Measurements from ENCODE around the gene C10orf143. TPM values are rescaled to one million over a fixed set of nuclear protein-coding genes. Genes with fewer than 3 reads are reported as not detected.

Gene C10orf143
- total RNA-seq, 3 donors from 2014 or later (not counting 1 experiment from before 2014, with no cell fraction given), result 7.1 to 10.9 (median 8.2) TPM

DNA sequence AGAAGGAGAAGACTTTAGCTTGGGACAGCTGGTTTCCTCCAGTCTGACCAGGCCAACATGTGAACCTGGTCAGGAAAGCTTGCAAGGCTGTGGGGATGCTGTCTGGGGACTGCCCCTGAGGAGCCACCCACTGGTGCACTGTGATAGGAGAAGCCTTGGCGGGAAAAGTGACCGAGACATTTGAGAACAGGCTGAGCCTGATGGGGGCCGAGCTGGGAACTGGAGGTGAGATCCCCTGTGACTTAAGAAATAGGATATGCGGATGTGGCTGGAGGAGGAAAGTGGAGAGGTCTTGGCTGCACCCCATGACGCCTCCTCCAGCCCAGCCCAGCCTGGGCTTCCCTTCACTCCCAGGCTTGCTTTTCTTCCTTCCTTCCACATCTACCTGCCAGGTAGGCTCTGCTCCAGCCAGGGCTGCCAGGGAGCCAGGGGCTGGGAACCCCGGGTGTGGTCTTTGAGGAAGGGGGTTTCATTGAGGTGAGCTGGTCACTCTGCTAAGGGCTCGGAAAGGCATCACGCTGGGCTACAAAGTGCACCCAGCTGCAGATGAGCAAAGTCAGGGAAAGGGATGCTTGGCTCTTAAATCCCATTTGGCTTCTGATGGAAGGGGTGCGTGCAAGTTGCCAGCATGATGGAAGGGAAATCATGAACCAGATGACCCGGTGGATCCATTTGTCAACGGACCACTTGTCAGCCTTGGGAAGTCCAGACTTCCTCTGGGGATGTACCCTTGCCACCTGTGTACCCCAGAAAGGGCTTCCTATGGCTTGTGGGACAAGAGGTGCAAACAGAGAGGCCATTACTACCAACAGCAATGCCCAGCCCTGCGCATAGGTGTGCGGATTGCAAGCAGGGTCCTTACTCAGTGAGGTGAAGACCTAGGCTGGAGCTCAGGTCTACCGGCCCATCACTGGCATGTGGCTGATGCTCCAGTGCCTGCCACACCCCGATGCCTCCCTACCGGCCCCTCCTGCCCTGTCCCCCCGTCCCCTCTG, 66.3 kb downstream of the C10orf143 start:
- Histone ChIP-seq H3K4me3 (ENCODE audit: low read length) (no peak overlapping the region), H3K27ac (ENCODE audit: low read length) (no peak overlapping the region), H3K4me1 (ENCODE audit: control insufficient read depth, insufficient read depth, low read length) (no peaks in the 10 kb centered on the region), H3K27me3 (ENCODE audit: control insufficient read depth, insufficient read depth, low read length) (no peaks in the 10 kb centered on the region), H3K9me3 (ENCODE audit: control insufficient read depth, insufficient read depth, low read length) (no peaks in the 10 kb centered on the region), H3K36me3 (ENCODE audit: control insufficient read depth, insufficient read depth, low read length) (no peaks in the 10 kb centered on the region)
- TF ChIP-seq CTCF (IDR thresholded peaks at IDR 0.05), result no peak
- Mint-ChIP-seq H3K27ac (no peak overlapping the region), H3K4me1 (no peaks in the 10 kb centered on the region), H3K36me3 (no peaks in the 10 kb centered on the region), H3K27me3 (ENCODE audit: low read depth in 2 of 2) (peaks cover 2 to 20% of the 10 kb centered on the region in 2 donors), H3K9me3 (no peaks in the 10 kb centered on the region), H3K4me3 (no peak overlapping the region)
- intact Hi-C loops (cut with micrococcal nuclease), result no loop called here
- DNase-seq (no peak), ATAC-seq (no peak)
- 79% methylated on average over 16 of the region's 17 CpGs for WGBS (ENCODE audit: insufficient coverage)

- 76% methylated on average over 8 of the region's 8 CpGs for WGBS (ENCODE audit: insufficient coverage)
- intact Hi-C loops (cut with micrococcal nuclease), result no loop called here
- Mint-ChIP-seq H3K27ac (no peak overlapping the region), H3K27me3 (ENCODE audit: low read depth in 2 of 2) (peaks cover 2 to 20% of the 10 kb centered on the region in 2 donors), H3K36me3 (no peaks in the 10 kb centered on the region), H3K9me3 (no peaks in the 10 kb centered on the region), H3K4me3 (no peak overlapping the region), H3K4me1 (no peaks in the 10 kb centered on the region)
- Histone ChIP-seq H3K27ac (ENCODE audit: low read length) (no peak overlapping the region), H3K27me3 (ENCODE audit: control insufficient read depth, insufficient read depth, low read length) (no peaks in the 10 kb centered on the region), H3K4me1 (ENCODE audit: control insufficient read depth, insufficient read depth, low read length) (no peaks in the 10 kb centered on the region), H3K9me3 (ENCODE audit: control insufficient read depth, insufficient read depth, low read length) (no peaks in the 10 kb centered on the region), H3K4me3 (ENCODE audit: low read length) (no peak overlapping the region), H3K36me3 (ENCODE audit: control insufficient read depth, insufficient read depth, low read length) (no peaks in the 10 kb centered on the region)
- ATAC-seq (no peak), DNase-seq (no peak)
- TF ChIP-seq CTCF (IDR thresholded peaks at IDR 0.05), result no peak
Observed at GRCh38 chr10:130043491-130043890, 67.1 kb downstream of the C10orf143 start.

GRCh38 chr10:130042381-130042780, 68.2 kb downstream of the C10orf143 start:
- Histone ChIP-seq H3K4me1 (ENCODE audit: control insufficient read depth, insufficient read depth, low read length) (no peaks in the 10 kb centered on the region), H3K27me3 (ENCODE audit: control insufficient read depth, insufficient read depth, low read length) (no peaks in the 10 kb centered on the region), H3K9me3 (ENCODE audit: control insufficient read depth, insufficient read depth, low read length) (no peaks in the 10 kb centered on the region), H3K27ac (ENCODE audit: low read length) (no peak overlapping the region), H3K36me3 (ENCODE audit: control insufficient read depth, insufficient read depth, low read length) (no peaks in the 10 kb centered on the region), H3K4me3 (ENCODE audit: low read length) (no peak overlapping the region)
- H3K4me3 Mint-ChIP-seq, result no peak overlapping the region
- no peaks in the 10 kb centered on the region for H3K9me3 Mint-ChIP-seq
- 57% methylated on average over 14 of the region's 14 CpGs for WGBS (ENCODE audit: insufficient coverage)
- H3K4me1 Mint-ChIP-seq, result no peaks in the 10 kb centered on the region
- no peak for TF ChIP-seq CTCF (IDR thresholded peaks at IDR 0.05)
- no peak overlapping the region for H3K27ac Mint-ChIP-seq
- ATAC-seq (no peak), DNase-seq (no peak)
- peaks cover 2 to 20% of the 10 kb centered on the region in 2 donors for H3K27me3 Mint-ChIP-seq (ENCODE audit: low read depth in 2 of 2)
- H3K36me3 Mint-ChIP-seq, result no peaks in the 10 kb centered on the region
- intact Hi-C loops (cut with micrococcal nuclease), result no loop called here

All from natural killer cell (primary cell).